ENCODE data around the gene FALEC. TPM values are rescaled to one million over a fixed set of nuclear protein-coding genes. Genes with fewer than 3 reads are reported as not detected.

Gene FALEC
- total RNA-seq, 1 experiment from 2014 or later = 0.71 TPM

DNA sequence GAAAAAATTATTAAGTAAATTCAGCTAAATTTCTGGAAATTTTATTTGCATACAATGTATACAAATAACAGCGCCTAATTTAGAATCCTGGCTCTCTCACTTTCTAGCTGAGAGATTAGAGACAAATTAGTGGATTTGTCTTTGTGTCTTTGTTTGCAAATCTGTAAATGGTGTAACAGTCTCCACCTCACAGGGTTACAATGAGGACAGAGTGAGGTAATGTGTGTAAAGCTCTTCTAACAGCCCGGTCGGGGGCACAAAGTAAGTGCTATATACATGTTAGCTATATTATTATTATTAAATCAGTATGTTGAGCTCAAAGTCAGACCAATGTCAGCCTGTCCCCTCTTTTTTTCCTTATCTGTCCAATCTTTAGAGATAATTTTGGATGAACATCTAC is 28.7 kb downstream of the FALEC start:
- Mint-ChIP-seq H3K36me3 (ENCODE audit: insufficient read depth, unreplicated experiment) (peaks cover 36% of the 10 kb centered on the region), H3K4me3 (ENCODE audit: low read depth, unreplicated experiment) (no peak overlapping the region), H3K27me3 (ENCODE audit: unreplicated experiment) (peaks cover 2% of the 10 kb centered on the region), H3K4me1 (ENCODE audit: low read depth, unreplicated experiment) (no peaks in the 10 kb centered on the region), H3K9me3 (ENCODE audit: low read depth, unreplicated experiment) (no peaks in the 10 kb centered on the region), H3K27ac (ENCODE audit: unreplicated experiment) (no peak overlapping the region)
- BruUV-seq (replicated peaks) = no TSS peak
- intact Hi-C loops (cut with micrococcal nuclease; ENCODE audit: unreplicated experiment) = no loop called here
- DNase-seq = no peak
- CTCF ChIA-PET = interaction anchor here (0.5 kb wide), 1 partner anchor 876 kb away, joined by 3 read pairs; no protein-coding TSS in a partner anchor
- TF ChIP-seq, protein P1, sequence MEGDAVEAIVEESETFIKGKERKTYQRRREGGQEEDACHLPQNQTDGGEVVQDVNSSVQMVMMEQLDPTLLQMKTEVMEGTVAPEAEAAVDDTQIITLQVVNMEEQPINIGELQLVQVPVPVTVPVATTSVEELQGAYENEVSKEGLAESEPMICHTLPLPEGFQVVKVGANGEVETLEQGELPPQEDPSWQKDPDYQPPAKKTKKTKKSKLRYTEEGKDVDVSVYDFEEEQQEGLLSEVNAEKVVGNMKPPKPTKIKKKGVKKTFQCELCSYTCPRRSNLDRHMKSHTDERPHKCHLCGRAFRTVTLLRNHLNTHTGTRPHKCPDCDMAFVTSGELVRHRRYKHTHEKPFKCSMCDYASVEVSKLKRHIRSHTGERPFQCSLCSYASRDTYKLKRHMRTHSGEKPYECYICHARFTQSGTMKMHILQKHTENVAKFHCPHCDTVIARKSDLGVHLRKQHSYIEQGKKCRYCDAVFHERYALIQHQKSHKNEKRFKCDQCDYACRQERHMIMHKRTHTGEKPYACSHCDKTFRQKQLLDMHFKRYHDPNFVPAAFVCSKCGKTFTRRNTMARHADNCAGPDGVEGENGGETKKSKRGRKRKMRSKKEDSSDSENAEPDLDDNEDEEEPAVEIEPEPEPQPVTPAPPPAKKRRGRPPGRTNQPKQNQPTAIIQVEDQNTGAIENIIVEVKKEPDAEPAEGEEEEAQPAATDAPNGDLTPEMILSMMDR (IDR thresholded peaks at IDR 0.05; ENCODE audit: unreplicated experiment) = no peak

DNA sequence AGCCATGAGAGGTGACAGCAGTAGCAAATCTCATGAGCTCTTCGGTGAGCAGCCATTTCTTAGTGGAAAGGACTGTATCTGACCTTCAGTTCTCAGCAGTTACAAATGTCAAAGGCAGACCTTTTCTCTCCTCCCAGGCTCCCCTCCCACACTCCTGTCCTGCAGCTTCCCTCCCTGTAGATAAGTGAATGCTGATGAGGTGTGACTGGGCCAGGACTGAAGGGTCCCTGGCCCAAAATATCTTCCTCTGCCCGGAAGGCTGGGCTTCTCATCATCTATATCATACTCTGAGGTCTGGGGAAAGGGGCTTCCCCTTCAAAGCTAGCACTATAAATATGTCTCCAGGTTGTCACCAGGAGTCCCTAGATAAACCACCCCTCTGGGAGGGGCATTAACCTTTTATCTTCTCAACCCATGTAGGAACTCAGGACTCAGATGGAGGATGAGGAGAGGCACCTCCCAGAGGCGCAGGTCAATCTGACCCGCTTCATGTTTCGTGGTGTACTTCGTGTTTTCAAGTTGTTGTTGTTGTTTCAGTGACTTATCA is 30.0 kb downstream of the FALEC start:
- BruUV-seq (replicated peaks) = no TSS peak
- H3K4me3 Mint-ChIP-seq (ENCODE audit: low read depth, unreplicated experiment) = no peak overlapping the region
- CTCF ChIA-PET = interaction anchor here (0.5 to 0.7 kb wide), 2 partner anchors 21 to 63 kb away, joined by 5 to 11 read pairs; no protein-coding TSS in a partner anchor
- TF ChIP-seq, protein P1 (IDR thresholded peaks at IDR 0.05; ENCODE audit: unreplicated experiment) = no peak
- no peak for DNase-seq
- H3K9me3 Mint-ChIP-seq (ENCODE audit: low read depth, unreplicated experiment) = no peaks in the 10 kb centered on the region
- no peak overlapping the region for H3K27ac Mint-ChIP-seq (ENCODE audit: unreplicated experiment)
- peaks cover 50% of the 10 kb centered on the region for H3K36me3 Mint-ChIP-seq (ENCODE audit: insufficient read depth, unreplicated experiment)
- H3K27me3 Mint-ChIP-seq (ENCODE audit: unreplicated experiment) = peaks cover 14% of the 10 kb centered on the region
- H3K4me1 Mint-ChIP-seq (ENCODE audit: low read depth, unreplicated experiment) = peaks cover 9% of the 10 kb centered on the region
- intact Hi-C loops (cut with micrococcal nuclease; ENCODE audit: unreplicated experiment) = loop anchor here (5.0 kb wide), 2 partner anchors 58 to 83 kb away; partner anchors contain the start of gene TARS2

DNA sequence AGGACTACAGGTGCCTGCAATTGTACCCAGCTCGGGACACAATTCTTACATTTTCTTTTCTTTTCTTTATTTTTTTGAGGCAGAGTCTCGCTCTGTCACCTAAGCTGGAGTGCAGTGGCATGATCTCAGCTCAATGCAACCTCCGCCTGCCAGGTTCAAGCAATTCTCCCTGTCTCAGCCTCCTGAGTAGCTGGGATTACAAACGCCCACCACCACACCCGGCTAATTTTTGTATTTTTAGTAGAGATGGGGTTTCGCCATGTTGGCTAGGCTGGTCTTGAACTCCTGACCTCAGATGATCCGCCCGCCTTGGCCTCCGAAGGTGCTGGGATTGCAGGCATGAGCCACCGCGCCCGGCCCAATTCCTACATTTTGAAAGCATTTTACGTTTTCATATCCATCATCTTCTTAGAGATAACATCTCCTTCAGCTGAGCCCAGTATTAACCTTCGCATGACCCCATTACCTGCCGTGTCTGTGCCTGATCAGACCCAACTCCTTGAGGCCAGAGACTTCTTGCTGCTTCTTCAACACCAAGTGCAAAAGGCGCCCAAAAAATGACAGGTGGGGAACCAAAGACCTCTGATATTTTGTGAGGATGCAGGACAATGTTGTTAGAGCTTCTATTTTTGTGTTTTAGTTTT is 30.9 kb downstream of the FALEC start:
- no TSS peak for BruUV-seq (replicated peaks)
- TF ChIP-seq, protein P1 (IDR thresholded peaks at IDR 0.05; ENCODE audit: unreplicated experiment) = no peak
- peak overlapping the region; percentile 42 for H3K27ac Mint-ChIP-seq (ENCODE audit: unreplicated experiment)
- no peak for DNase-seq
- peaks cover 14% of the 10 kb centered on the region for H3K27me3 Mint-ChIP-seq (ENCODE audit: unreplicated experiment)
- H3K4me3 Mint-ChIP-seq (ENCODE audit: low read depth, unreplicated experiment) = no peak overlapping the region
- H3K9me3 Mint-ChIP-seq (ENCODE audit: low read depth, unreplicated experiment) = no peaks in the 10 kb centered on the region
- CTCF ChIA-PET = interaction anchor here (0.5 kb wide), 1 partner anchor 60 kb away, joined by 5 read pairs; no protein-coding TSS in a partner anchor
- intact Hi-C loops (cut with micrococcal nuclease; ENCODE audit: unreplicated experiment) = loop anchor here (5.0 kb wide), 2 partner anchors 59 to 84 kb away; partner anchors contain the start of gene TARS2
- peaks cover 9% of the 10 kb centered on the region for H3K4me1 Mint-ChIP-seq (ENCODE audit: low read depth, unreplicated experiment)
- H3K36me3 Mint-ChIP-seq (ENCODE audit: insufficient read depth, unreplicated experiment) = peaks cover 56% of the 10 kb centered on the region

DNA sequence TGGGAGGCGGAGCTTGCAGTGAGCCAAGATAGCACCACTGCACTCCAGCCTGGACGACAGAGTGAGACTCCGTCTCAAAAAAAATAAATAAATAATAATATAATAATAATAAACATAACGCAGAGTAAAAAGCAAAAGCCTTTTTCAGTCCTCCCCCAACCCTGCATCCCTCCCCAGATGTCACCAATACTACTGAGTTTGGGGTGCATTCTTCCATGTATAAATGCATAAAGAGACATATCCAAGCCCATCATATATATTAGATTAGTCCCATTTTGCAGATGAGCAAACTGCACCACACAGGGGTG is 32.7 kb downstream of the FALEC start:
- no TSS peak for BruUV-seq (replicated peaks)

More for the DNA sequence above, 32.7 kb downstream of the FALEC start:
- CTCF ChIA-PET = interaction anchor here (0.6 to 1.4 kb wide), 4 partner anchors 16 to 73 kb away, joined by 3 to 8 read pairs (median 4); no protein-coding TSS in a partner anchor
- intact Hi-C loops (cut with micrococcal nuclease; ENCODE audit: unreplicated experiment) = loop anchor here (5.0 kb wide), 2 partner anchors 61 to 86 kb away; partner anchors contain the start of gene TARS2
- no peaks in the 10 kb centered on the region for H3K9me3 Mint-ChIP-seq (ENCODE audit: low read depth, unreplicated experiment)
- H3K27me3 Mint-ChIP-seq (ENCODE audit: unreplicated experiment) = peaks cover 14% of the 10 kb centered on the region
- TF ChIP-seq, protein P1 (IDR thresholded peaks at IDR 0.05; ENCODE audit: unreplicated experiment) = no peak
- no peak for DNase-seq
- H3K36me3 Mint-ChIP-seq (ENCODE audit: insufficient read depth, unreplicated experiment) = peaks cover 70% of the 10 kb centered on the region
- H3K4me1 Mint-ChIP-seq (ENCODE audit: low read depth, unreplicated experiment) = peaks cover 22% of the 10 kb centered on the region
- peak overlapping the region; percentile 73 for H3K27ac Mint-ChIP-seq (ENCODE audit: unreplicated experiment)
- H3K4me3 Mint-ChIP-seq (ENCODE audit: low read depth, unreplicated experiment) = peak overlapping the region; percentile 75

Measured in Calu3 (cell line).